Testis (tissue), 2 donors: Measurements from ENCODE around the gene EMD.

Source experiments
- POLR2A ChIP-seq: fragments of 450-650 bp; IDR thresholded peaks from one replicate; pipeline ENCODE4 v1.6.1; 2017; ENCODE audit warnings: antibody characterized with exemption, mild to moderate bottlenecking, moderate library complexity
- TF ChIP-seq, protein P1 (sequence below), 3 experiments: fragments of 450-650 bp in 2 of 3; fragments of 200-600 bp in 1 of 3; sonication (generic) in 1 of 3; IDR thresholded peaks; one replicate each; pipeline ENCODE4 v1.5.1; 2016 to 2019; ENCODE audit warnings: antibody characterized with exemption in 3 of 3, mild to moderate bottlenecking in 2 of 3, moderate library complexity in 1 of 3

DNA sequence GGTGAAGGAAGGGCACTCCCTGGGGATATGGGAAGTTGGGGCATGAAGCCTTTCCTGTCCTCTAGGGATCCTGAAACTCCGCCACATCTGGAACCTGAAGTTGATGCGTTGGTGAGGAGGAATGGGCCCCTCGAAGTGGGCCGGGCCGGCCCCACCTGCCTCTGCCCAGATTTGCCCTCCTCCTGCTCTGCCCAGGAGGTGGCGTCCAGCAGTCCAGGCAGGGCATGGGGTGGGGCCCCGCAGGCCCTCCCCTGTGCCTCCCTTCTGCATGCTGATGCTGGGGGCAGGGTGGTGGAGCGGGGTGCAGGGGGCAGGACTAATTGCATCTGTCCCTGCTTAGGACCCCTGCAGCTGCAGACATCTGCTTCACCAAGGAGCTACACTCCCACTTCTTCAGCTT is 34.0 kb downstream of the EMD start:
- TF ChIP-seq, protein P1, sequence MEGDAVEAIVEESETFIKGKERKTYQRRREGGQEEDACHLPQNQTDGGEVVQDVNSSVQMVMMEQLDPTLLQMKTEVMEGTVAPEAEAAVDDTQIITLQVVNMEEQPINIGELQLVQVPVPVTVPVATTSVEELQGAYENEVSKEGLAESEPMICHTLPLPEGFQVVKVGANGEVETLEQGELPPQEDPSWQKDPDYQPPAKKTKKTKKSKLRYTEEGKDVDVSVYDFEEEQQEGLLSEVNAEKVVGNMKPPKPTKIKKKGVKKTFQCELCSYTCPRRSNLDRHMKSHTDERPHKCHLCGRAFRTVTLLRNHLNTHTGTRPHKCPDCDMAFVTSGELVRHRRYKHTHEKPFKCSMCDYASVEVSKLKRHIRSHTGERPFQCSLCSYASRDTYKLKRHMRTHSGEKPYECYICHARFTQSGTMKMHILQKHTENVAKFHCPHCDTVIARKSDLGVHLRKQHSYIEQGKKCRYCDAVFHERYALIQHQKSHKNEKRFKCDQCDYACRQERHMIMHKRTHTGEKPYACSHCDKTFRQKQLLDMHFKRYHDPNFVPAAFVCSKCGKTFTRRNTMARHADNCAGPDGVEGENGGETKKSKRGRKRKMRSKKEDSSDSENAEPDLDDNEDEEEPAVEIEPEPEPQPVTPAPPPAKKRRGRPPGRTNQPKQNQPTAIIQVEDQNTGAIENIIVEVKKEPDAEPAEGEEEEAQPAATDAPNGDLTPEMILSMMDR (IDR thresholded peaks at IDR 0.05): no peak
- TF ChIP-seq POLR2A: no peak
